GM21526 (cell line): ENCODE measurements around the gene SIX1.

Source experiments
- ATAC-seq: cut with Tn5 transposase; IDR thresholded peaks from one replicate; pipeline ENCODE4 v1.9.1; 2021; ENCODE audit warnings: moderate library complexity; ENCODE audit not compliant: unreplicated experiment, low FRiP score

Gene SIX1

DNA sequence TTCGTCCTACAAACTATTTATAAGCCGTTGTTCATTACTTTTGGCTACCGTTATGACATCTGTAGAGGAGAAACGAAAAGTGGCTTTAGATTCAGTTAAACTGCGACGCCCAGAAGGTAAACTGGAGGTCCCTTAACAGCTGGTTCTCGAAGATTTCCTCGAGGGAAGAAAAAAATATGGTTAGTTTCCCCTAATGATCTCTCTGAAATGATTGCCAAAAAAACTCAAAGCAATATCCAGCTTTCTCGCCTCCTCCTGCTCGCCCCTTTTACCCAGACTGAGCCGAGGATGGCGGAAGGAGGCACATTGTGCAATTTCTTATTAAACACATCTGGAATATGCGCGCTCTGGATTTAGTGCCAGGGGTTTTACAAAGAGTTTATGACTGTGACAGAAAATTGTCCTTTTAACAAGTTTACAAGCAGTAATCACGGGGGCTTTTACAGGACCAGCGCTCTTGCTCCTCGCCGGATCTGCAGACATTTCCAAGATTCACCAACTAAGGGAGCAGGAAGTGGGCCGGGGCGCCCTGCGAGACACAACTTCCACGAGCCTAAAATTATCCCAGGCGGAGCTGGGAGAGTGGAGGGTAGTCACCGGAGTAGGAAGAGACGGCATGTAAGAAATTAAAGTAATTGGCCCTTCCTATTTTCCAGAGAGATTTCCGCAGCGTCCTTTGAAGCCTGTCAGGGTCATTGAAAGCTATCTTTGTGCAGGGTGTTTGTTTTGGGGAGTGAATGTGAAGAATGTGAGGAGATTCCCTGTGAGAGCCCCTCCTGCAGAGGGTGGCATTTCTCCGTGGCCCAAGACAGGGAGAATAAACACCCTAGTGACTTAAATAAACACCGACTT lies 5.6 kb downstream of the SIX1 start:
- ATAC-seq = no peak

DNA sequence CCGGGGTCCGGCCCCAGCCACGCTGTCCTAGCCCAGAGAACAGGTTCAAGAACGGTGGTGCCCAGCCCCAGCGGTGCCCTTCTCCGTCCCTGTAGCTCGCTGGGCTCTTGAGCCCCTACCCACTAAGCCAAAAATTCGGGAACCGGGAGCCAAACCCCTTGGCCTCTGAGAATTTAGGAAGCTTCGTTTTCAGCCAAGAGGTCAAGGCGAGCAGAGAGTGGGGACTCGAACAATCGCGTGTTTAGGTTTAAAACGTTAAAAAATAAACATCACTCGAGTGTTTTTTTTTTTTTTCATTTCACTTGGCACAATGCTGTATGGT lies 6.2 kb downstream of the SIX1 start:
- no peak for ATAC-seq

DNA sequence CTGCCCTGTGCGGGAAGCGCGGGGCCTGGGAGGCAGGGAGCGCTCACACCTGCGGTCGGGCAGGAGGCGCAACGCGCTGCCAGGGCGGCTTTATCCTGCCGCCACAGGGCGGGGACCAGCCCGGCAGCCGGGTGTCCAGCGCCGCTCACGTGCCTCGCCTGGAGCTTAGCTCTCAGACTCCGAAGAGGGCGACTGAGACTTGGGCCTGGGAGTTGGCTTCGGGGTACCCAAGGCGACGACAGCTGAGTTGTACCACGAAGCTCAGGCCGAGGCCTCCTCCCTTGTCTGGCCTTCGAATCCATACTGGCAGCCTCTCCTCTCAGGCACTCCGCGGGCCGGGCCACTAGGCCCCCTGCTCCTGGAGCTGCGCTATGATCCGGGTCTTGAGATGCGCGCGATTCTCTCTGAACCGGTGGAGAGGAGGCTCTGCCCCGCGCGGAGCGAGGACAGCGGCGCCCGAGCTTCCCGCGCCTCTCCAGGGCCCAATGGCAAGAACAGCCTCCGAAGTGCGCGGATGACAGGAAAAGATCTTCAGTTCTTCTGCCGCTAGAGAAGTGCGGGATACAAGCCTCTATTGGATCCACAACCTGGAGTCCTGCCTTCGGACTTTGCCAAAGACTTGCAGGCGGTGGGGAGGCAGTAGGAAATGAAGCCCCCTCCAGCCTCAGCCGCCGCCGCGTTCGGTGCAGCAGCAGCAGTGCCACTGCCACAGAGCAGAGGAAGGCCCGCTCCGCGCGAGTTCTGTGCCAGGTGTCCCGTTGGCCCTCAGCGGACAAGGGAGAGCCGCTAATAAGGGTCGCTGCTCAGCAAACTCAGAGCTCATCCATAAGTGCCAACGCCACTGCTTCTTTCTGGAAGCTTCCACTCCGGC lies 6.8 kb downstream of the SIX1 start:
- ATAC-seq = no peak

DNA sequence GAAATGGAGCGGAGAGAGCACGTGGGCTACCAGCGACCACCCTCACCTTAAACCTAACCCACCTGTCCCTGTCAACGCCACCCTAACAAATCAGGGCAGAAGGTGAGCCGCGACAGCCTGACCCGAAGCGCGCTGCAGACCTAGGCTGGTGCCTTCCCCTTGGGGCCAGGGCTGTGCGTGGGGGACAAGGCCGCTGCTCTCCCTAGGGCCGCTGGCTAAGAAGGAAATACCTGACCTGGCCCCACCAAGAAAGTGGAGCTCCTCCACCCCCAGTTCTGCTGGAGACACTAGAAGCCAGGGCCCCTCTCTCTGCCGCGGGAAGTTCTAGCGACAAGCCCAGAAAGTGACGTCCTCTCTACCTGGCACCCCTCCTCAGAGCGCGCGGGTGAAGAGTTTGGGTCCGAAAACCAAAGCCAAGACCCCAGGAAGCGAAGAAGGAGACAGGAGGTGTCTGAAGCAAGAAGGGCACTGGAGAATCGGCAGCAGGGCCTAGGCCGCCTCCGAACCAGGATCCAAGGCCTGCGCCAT lies 7.5 kb downstream of the SIX1 start:
- no peak for ATAC-seq

DNA sequence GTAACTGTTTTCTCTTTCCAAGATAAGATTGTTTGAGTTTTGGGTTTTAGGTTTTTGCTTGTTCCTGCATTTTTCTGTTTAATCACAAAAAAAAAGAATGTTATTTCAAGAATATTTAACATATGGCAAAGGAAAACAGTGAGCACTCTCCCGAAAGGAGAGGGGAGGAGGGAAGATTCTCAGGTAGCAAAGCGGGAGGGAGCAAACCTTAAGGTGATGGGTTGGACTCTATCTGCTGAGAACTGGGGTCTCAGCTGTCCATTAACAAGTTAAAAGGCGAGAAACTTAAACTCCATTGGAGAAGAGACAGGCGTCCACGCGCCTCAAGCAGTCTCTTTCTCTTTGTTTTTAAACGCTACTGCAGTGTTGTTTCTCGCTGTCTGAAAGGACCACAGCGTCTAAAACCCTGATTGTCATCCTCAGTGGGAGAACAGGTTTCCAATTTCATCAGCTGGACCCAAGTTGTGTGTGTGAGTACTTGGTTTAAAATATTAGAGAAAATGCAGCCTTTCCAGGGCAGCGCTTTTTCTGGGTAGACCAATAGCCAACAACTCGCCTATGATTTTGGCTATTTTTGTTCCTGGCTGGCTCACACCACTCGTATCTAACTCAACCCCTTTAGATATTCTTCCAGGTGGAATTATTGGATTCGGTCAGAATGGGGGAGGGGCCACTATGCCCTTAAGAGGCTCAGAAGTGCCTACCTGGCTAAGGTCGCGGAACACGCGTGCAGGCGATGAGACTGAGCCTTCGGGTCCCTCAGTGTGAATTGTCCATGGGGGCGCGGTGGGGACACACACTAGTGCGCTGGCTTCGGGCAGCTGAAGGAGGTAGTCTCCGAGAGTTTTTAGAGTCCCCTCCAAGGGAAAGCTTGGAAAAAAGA lies 8.2 kb downstream of the SIX1 start:
- no peak for ATAC-seq

DNA sequence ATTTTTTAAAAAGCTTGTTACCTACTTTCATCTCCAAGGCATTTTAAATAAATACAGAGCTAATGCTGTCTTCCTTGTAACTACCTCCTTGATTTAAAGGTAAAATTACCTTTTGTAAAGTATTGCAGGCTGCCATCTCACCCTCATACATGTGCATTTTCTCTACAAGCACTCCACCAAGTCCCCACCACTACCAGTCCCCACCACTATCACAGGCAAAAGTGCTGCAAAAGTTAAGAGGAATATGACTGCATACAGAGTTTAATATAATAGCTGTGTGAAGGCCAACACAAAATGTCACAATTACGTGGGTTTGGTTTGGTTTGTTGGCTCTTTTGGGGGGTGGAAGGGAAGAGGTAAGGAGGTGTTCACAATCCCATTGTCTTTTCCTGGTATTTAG lies 9.6 kb downstream of the SIX1 start:
- no peak for ATAC-seq

DNA sequence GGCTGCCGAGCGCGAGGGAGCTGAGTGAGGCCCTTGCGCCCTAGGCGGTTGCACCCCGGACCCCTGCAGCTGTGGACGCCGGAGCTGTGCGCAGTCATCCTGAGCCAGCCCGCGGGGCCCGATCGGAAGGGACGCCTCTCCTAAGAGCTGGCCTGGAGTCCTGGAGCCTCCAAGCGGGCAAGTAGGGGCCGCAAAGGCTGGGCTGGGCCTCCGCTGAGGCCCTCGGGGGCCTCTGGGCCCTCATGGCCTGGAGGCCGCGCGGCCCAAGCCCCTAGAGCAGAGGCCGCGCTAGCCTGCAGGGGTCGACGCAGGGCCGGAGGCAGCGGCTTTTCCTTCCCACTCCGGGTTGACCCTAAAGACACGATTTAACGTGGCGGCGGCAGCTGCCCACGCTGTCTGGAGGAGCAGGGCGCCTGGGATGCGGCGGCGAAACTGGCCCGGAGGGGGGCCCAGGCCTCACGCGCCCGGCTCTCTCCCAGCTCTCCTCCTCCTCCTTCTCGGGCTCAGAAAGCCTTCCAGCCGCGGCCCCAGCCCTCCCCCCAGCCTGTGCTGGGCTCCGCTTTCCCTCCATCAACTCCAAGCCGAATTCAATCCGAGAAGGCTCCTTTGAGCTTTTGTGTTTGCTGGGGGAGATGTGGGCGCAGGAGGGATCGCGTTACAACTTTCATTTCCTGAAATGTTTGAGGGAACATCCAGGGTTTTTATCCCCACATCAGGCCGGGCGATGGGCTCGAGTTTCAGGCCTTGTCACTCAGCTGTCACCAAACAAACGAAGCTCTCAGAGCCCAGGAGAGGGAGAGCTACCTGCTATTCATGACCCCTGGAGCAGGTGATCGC lies 11.6 kb downstream of the SIX1 start:
- no peak for ATAC-seq

DNA sequence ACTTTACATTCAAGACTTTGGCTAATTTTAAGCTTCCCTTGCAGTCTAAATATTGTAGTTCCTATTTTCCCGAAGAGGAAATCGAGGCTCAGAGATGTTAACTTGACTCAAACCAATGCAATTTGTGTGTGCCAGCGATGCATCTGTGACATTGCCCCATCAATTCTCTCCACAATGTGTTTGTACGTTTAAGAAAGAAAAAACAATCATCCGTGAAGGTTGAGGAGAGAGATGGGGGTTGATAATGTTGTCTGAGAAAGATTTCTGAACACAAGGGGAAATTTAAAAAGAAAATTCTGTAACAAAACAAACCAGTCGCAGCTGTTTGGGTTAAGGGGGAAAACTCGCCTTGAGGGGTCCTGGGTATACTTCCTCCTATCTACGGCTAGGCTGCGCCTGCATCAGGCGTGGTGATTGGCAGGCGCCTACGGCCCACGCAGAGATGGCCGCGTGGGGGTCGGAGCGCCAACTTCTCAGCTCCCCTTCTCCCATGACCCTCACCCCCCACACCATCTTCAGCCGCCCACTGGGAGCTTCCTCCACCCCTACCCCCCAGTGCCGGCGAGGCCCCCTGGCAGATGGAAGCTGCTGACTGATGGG lies 12.3 kb downstream of the SIX1 start:
- ATAC-seq = no peak

DNA sequence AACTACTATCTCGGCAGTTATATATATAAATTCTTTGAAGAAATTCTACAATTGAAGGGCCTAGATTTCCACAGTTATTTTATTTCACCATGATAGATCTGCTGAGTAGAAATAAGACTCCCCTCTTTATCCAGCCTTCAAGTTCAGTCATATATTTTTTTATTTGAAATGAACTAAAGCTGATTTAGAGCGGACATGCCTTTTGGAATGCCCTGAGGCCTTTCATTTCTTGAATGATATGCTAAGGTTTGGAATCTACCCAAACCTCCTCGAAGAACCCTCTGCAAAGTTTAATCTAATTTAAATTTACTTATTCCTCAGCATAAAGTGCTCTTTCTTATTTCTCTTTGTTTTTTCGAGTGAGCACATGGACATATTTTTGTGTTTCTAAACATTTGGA lies 15.1 kb downstream of the SIX1 start:
- ATAC-seq = no peak

DNA sequence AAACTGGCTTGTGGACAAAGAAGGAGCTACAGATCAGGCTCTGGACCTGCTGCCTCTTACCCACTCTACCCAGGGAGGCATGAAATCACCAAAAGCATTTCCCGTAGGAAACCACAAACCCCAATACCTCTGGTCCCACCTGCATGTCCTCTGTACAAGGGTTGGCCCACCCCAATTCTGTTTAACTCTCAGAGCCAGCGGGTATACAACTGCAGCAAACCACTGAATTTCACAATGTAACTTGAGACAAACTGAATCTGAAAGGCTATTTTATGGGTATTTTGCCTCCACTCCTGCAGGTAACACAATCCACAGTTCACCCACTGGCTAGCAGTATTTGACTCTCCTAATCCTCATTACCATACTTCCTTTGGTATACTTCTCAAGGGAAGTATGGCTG lies 16.5 kb downstream of the SIX1 start:
- peak; percentile 75 for ATAC-seq

DNA sequence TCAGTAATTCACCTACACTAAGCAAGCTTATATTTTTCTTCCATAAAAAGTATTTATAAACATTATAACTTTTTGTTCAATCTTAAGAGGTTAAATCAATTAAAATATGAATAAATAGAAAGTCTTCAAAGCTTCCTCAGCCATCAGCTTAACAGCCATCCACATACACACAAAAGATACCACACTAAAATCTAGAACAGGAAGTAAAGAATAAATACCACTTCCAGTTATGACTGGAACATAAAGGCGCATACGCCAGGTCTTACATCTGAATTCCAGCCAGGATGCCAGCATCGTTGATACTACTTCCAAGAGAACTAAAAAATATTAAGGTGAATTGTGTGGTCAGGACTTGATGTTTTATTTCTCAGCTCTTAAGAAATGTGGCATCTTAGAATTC lies 17.0 kb downstream of the SIX1 start:
- peak; percentile 69 for ATAC-seq

DNA sequence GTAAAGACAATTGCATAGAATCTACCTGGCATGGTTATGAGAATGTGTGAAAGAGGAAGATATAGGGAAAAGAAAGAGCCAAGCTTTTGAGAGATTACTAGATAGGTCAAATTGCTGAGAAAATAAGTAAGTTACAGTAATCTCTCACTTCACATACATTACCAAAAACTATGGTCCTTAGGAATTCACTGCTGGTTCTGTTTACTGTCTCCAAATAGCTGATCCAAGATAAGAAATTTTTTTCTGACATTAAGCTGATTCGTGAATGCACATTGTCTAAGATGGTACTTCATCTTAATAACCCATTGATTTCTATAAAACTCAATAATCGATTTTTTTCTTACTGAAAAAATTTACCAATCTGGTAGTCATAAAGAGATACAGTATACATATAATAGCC lies 17.4 kb downstream of the SIX1 start:
- no peak for ATAC-seq

DNA sequence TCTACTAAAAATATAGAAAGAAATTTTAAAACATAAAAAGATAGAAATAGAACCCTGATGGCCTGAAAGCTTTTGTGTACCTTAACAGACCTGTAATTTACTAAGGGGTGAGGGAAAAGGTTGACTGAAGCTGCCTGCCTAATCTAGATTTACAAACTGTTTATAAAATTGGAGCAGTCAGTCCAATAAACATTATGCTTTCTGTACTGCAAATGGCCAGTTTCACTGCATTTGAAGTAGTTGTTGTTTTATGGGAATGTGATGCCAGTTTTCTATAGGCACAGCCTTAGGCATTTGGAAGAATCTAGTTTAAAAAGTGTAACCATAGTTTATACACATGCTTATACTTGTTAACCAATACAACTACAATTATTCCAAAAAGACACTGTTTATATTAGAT lies 19.1 kb downstream of the SIX1 start:
- no peak for ATAC-seq

DNA sequence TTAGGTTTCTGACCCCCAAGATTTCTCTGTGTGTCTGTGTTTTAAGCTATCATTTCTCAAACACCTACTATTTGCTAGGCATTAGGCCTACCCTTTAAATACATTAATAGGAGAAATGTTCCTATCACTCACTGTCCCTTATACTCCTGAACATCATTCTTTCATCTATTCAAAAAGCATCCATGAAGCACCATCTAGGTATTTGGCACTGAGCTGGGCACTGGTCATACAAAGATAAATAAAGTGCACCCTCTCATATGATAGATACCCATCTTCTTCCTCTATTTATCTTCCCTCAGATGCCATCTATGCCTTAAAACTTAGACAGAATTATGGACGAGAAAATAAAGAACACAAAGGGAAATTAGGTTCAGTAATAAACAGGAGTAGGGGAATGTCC lies 20.4 kb downstream of the SIX1 start:
- ATAC-seq = no peak

DNA sequence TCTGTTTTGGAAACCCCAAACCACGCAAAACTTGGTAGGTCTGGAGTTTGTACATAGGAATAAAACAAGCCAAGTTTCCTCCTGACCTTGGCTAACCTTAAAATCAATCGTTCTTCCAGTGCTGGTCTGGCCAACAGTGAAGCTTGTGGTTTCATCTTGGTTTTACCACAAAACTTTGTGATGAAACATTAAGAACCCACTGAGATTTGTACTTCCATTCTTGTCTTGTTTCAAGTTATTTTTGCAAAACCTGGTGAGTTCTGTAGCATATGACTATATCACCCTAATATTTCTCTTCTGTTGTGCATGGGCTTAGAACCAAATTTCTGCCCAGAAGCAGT lies 26.4 kb downstream of the SIX1 start:
- no peak for ATAC-seq

DNA sequence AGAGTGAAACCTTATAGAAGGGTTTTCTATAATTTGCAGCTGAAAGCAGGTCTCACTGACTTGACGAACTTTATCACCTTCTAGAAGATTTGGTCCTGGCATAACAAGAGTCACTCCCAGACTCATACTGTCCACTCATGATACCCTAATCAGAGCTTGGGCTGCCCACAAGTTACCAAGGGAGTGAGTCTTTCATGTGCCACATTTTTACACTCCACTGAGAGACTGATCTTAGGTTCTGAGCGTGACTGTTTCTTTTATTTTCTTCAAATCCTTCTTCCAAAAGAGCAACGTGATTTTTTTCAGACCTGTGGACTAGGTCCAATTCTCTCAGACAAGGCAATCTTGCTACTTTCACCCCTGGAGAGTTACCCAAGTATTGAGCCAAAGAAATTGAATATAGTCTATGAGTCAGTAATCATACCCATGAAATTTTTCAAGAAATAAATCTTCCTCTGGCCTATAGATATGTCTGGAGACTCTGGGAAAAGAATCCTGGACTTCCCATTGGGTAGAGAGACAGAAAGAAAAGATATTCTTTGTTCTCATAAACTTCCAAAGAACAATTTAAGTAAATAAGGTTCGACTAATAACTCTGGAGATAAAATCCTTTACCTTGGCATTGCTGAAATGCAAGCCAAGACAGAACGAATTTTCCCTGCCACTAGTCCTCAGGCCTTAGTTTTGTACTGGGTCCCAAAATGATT lies 26.9 kb downstream of the SIX1 start:
- no peak for ATAC-seq

DNA sequence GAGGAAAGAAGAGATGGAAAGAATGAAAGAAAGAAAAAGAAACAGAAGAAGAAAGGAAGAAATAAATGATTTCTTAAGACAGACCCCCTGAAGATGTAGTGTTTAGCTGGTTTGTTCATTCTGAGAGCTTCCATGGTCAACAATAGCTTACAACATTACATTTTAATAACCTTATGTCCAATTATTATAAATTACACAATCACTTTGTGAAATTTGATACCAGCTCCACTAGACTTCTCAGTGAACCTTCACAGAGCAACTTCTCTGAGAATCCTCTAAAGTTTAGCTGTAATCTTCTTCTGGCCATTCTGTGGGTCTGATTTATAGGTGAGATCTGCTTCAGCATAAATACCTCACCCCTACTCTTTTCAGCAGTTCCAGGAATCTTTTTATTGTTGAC lies 27.9 kb downstream of the SIX1 start:
- ATAC-seq = no peak

DNA sequence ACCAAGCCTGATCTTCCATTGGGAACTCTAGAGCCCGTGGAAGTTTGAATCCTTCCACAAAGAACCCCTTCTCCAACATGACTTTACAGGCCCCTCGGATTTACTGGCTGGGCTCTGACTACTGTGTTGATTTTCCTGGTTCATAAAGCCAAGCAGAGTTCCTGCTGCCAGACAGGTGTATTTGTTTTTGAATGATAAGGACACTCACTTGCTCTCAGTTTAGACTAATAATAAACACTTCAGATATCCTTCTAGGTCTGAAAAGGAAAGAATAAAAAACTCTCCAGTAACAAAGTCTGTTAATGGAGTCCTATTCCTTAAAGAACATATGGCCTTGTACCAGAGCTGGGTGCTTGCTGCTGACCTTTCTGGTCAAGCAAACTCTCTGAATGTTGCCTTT lies 31.0 kb downstream of the SIX1 start:
- no peak for ATAC-seq

DNA sequence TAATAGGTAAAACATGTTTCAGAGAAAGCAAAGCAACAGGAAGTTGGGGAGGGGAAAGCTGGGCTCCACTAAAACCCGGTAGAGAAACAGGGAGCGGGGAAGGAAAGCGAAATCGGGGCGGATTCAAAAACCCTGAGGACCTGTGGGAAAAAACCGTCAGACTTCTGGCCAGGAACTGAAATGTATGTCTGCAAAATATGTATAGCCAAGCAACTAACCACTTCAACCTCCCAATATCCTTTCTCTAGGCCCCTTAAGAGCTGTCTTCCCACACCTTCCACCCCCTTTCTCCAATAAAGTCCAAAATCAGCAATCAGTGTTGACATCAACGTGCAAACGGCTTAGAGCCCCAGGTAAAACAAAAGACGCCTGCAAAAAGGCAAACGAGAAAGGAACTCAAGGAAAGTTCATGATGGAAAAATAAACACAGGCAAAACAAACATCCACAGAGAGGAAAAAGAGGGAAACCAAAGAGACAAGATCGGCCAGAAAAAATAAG lies 32.8 kb downstream of the SIX1 start:
- no peak for ATAC-seq
